A549 (cell line): ENCODE data around the gene SP2. TPM values are rescaled to one million over a fixed set of nuclear protein-coding genes. Genes with fewer than 3 reads are reported as not detected.
A peak's percentile ranks its signal among the peaks of the same experiment; 100 is the strongest.

Experiments used
- ATAC-seq, 2 experiments: fragments of 200-7000 bp in 1 of 2; fragments of >200 bp in 1 of 2; cut with Nextera tagmentation in 1 of 2; cut with Tn5 transposase in 1 of 2; 3 replicates each; pipeline versions ENCODE4 v1.8.0 to v1.9.1; 2018 to 2020; ENCODE audit warnings: mild to moderate bottlenecking in 1 of 2, moderate library complexity in 1 of 2
- CTCF ChIA-PET: fragments of 300-600 bp; sonication (Branson Sonifier 250); formaldehyde crosslinking; extraction: SDS; loops from one replicate; lab custom pipeline; 2021; ENCODE audit warnings: antibody characterized with exemption, inconsistent platforms; lab: Yijun Ruan, JAX
- POLR2A ChIA-PET: fragments of 350-600 bp; formaldehyde crosslinking; extraction: SDS; loops from one replicate; lab custom pipeline; 2021; ENCODE audit warnings: antibody characterized with exemption, inconsistent platforms; lab: Yijun Ruan, JAX
- DNase-seq, 2 experiments: peaks; one replicate each; pipeline versions ENCODE4 v3.0.0 to v3.0.0-alpha.2; 2011 to 2016; ENCODE audit warnings: low read depth in 1 of 2, low spot score in 1 of 2
- FAIRE-seq: peaks from 2 replicates; lab custom pipeline; 2011; peaks lifted over from hg19 to GRCh38; lab: Jason Lieb, UNC
- H3K27ac ChIP-seq, 2 experiments: fragments of >200 bp; sonication (Bioruptor Twin); formaldehyde crosslinking; 3 replicates each; pipeline ENCODE4 v1.5.1; 2016 to 2017
- H3K4me1 ChIP-seq: fragments of >200 bp; sonication (Bioruptor Twin); formaldehyde crosslinking; 3 replicates; pipeline ENCODE4 v1.6.1; 2016
- H3K4me2 ChIP-seq: fragments of >200 bp; sonication (Bioruptor Twin); formaldehyde crosslinking; 3 replicates; pipeline ENCODE4 v1.6.1; 2016
- H3K4me3 ChIP-seq: fragments of >200 bp; sonication (Bioruptor Twin); formaldehyde crosslinking; 3 replicates; pipeline ENCODE4 v1.5.1; 2016
- H3K9me3 ChIP-seq: fragments of >200 bp; sonication (Bioruptor Twin); formaldehyde crosslinking; 3 replicates; pipeline ENCODE4 v1.6.1; 2016
- BCL3 ChIP-seq: fragments of >200 bp; sonication (Bioruptor Twin); formaldehyde crosslinking; IDR thresholded peaks from 3 replicates; pipeline ENCODE4 v1.6.1; 2016
- CBX2 ChIP-seq: fragments of 200-600 bp; sonication (generic); IDR thresholded peaks from 2 replicates; pipeline ENCODE4 v1.6.1; 2016; ENCODE audit warnings: low read depth, mild to moderate bottlenecking, borderline replicate concordance
- CBX8 ChIP-seq: fragments of 200-600 bp; sonication (generic); IDR thresholded peaks from 2 replicates; pipeline ENCODE4 v1.6.1; 2016
- CHD2 ChIP-seq: fragments of 150-350 bp; IDR thresholded peaks from 2 replicates; pipeline ENCODE4 v1.6.1; 2014; ENCODE audit warnings: low read length; ENCODE audit not compliant: partially characterized antibody
- E2F6 ChIP-seq: IDR thresholded peaks from 2 replicates; pipeline ENCODE4 v1.6.1; 2012; ENCODE audit warnings: low read depth, borderline replicate concordance
- EHF ChIP-seq: fragments of 250-450 bp; sonication (Bioruptor Pico); IDR thresholded peaks from 2 replicates; pipeline ENCODE4 v1.5.0; 2020; ENCODE audit warnings: mild to moderate bottlenecking
- EHMT2 ChIP-seq: fragments of 200-600 bp; sonication (generic); IDR thresholded peaks from 2 replicates; pipeline ENCODE4 v1.6.1; 2016; ENCODE audit warnings: antibody characterized with exemption, low read depth, mild to moderate bottlenecking, moderate library complexity
- HDAC2 ChIP-seq: fragments of 200-600 bp; sonication (generic); IDR thresholded peaks from 2 replicates; pipeline ENCODE4 v1.6.1; 2016
- JUN ChIP-seq, 2 experiments: fragments of >200 bp; sonication (Bioruptor Twin); formaldehyde crosslinking; IDR thresholded peaks; 2 replicates in 1 of 2; 3 replicates in 1 of 2; pipeline ENCODE4 v1.6.1; 2016 to 2017
- KDM1A ChIP-seq: fragments of 200-600 bp; sonication (generic); IDR thresholded peaks from 2 replicates; pipeline ENCODE4 v1.6.1; 2016; ENCODE audit warnings: low read depth, mild to moderate bottlenecking
- MAX ChIP-seq: IDR thresholded peaks from 2 replicates; pipeline ENCODE4 v1.6.1; 2012
- MYC ChIP-seq: IDR thresholded peaks from 2 replicates; pipeline ENCODE4 v1.6.1; 2012; ENCODE audit warnings: mild to moderate bottlenecking, inconsistent platforms, low read length, improper control_type of control experiment, borderline replicate concordance
- NR3C1 ChIP-seq: fragments of >200 bp; sonication (Bioruptor Twin); formaldehyde crosslinking; IDR thresholded peaks from 3 replicates; pipeline ENCODE4 v1.6.1; 2017
- POLR2A ChIP-seq: IDR thresholded peaks from 2 replicates; pipeline ENCODE4 v1.6.1; 2012; ENCODE audit warnings: mild to moderate bottlenecking, low read length
- POLR2AphosphoS2 ChIP-seq: conservative IDR thresholded peaks from 2 replicates; pipeline ENCODE4 v1.6.1; 2012; ENCODE audit warnings: low read length, improper control_type of control experiment, inconsistent platforms
- RAD21 ChIP-seq, 2 experiments: fragments of >200 bp in 1 of 2; sonication (Bioruptor Twin) in 1 of 2; formaldehyde crosslinking in 1 of 2; IDR thresholded peaks in 1 of 2; conservative IDR thresholded peaks in 1 of 2; 2 replicates in 1 of 2; 3 replicates in 1 of 2; pipeline ENCODE4 v1.6.1; 2012 to 2018; ENCODE audit warnings: inconsistent platforms in 1 of 2
- RFX5 ChIP-seq: fragments of 450-650 bp; IDR thresholded peaks from 2 replicates; pipeline ENCODE4 v1.7.1; 2014; ENCODE audit warnings: antibody characterized with exemption, mild to moderate bottlenecking, moderate library complexity
- RNF2 ChIP-seq: fragments of 200-600 bp; sonication (generic); IDR thresholded peaks from 2 replicates; pipeline ENCODE4 v1.6.1; 2016; ENCODE audit warnings: low read depth, mild to moderate bottlenecking, antibody characterized with exemption, moderate library complexity, borderline replicate concordance
- SMC3 ChIP-seq: fragments of >200 bp; sonication (Bioruptor Twin); formaldehyde crosslinking; IDR thresholded peaks from 3 replicates; pipeline ENCODE4 v1.6.1; 2018; ENCODE audit warnings: inconsistent platforms
- SREBF2 ChIP-seq: fragments of 450-650 bp; IDR thresholded peaks from 2 replicates; pipeline ENCODE4 v1.6.1; 2014; ENCODE audit warnings: mild to moderate bottlenecking, moderate library complexity
- USF2 ChIP-seq: fragments of 450-650 bp; IDR thresholded peaks from 2 replicates; pipeline ENCODE4 v1.6.1; 2014; ENCODE audit warnings: antibody characterized with exemption
- ZC3H11A ChIP-seq: fragments of 450-650 bp; IDR thresholded peaks from 2 replicates; pipeline ENCODE4 v1.6.1; 2014; ENCODE audit warnings: antibody characterized with exemption, mild to moderate bottlenecking
- ZFP36 ChIP-seq: fragments of 450-650 bp; IDR thresholded peaks from 2 replicates; pipeline ENCODE4 v1.6.1; 2014; ENCODE audit warnings: borderline replicate concordance; ENCODE audit not compliant: partially characterized antibody
- ZSCAN20 ChIP-seq: fragments of 250-450 bp; sonication (Bioruptor Pico); IDR thresholded peaks from 2 replicates; pipeline ENCODE4 v1.8.0; 2022; ENCODE audit warnings: mild to moderate bottlenecking, moderate library complexity
- WGBS: methylation state at CpG from one replicate; pipeline ENCODE4 v1.1.6; 2017; ENCODE audit errors: missing lambda C conversion rate; 5-methylcytosine and 5-hydroxymethylcytosine counted together
- polyA plus RNA-seq, 4 experiments: library from polyadenylated mRNA; depleted of rRNA in 3 of 4; stranded (reverse); fragments of >200 nt; fragmentation: RNase III in 1 of 4; extraction: RNeasy Plus Mini Kit Qiagen cat#74134 plus additional on column Dnase treatment in 1 of 4; gene quantifications; 2 replicates in 3 of 4; 3 replicates in 1 of 4; pipeline ENCODE4 v1.2.3, GENCODE V29; 2011 to 2017

The SP2 gene
- polyA plus RNA-seq, 2 of the 4 experiments (the other 2 are of a cell fraction): 6.2 to 11.6 TPM

GRCh38 chr17:47962901-47963300, 66.9 kb downstream of the SP2 start:
- Histone ChIP-seq H3K27ac (no peak overlapping the region), H3K9me3 (no peaks in the 10 kb centered on the region), H3K4me2 (no peak overlapping the region), H3K4me3 (no peak overlapping the region), H3K4me1 (peaks cover 29% of the 10 kb centered on the region)
- ChIA-PET CTCF (interaction anchor here (23.8 to 38.7 kb wide), 3 partner anchors 9 to 53 kb away, joined by 513 to 1426 read pairs (median 1426); partner anchors contain the start of genes CDK5RAP3, PNPO and PRR15L), POLR2A (no interaction called here)
- no peak for ATAC-seq
- TF ChIP-seq POLR2A (no peak), USF2 (0 out of 2 replicates have a peak, but pooled peaks have one; percentile 51)
- WGBS: 92% methylated on average over 3 of the region's 3 CpGs
- no peak for FAIRE-seq
- no peak for DNase-seq

- ATAC-seq (no peak), DNase-seq (no peak), FAIRE-seq (no peak)
- Histone ChIP-seq H3K4me1 (peaks cover 39% of the 10 kb centered on the region), H3K9me3 (no peaks in the 10 kb centered on the region), H3K27ac (peak overlapping the region in 1 of 2 experiments; percentile 69; a peak in 1 of 6 replicates), H3K4me3 (no peak overlapping the region), H3K4me2 (no peak overlapping the region)
- POLR2A ChIA-PET: no interaction called here
- CTCF ChIA-PET: interaction anchor here (0.6 to 38.7 kb wide), 5 partner anchors 14 to 1062 kb away, joined by 3 to 1426 read pairs (median 4); partner anchors contain the start of genes PNPO and PRR15L
- TF ChIP-seq HDAC2 (no peak), SREBF2 (no peak), CBX2 (no peak), EHF (no peak), ZSCAN20 (no peak), RNF2 (no peak), ZC3H11A (no peak), NR3C1 (no peak), MYC (no peak), POLR2AphosphoS2 (no peak), RAD21 (conservative IDR thresholded peaks at IDR 0.05 in 1 of 2, IDR thresholded peaks at IDR 0.05 in 1 of 2) (no peak), KDM1A (no peak), USF2 (no peak), CHD2 (no peak), ZFP36 (no peak), BCL3 (no peak)
- WGBS: 92% methylated on average over 5 of the region's 5 CpGs
Measured at GRCh38 chr17:47964856-47965255, 68.8 kb downstream of the SP2 start.

- no peak for TF ChIP-seq SMC3
- TF ChIP-seq MAX: no peak
- no peak for TF ChIP-seq E2F6
- no peak for TF ChIP-seq CBX8
- no peak for TF ChIP-seq ZC3H11A
- TF ChIP-seq EHMT2: no peak
- no peak for TF ChIP-seq JUN (IDR thresholded peaks at IDR 0.05)
- no peak for TF ChIP-seq SREBF2
- no peak for TF ChIP-seq HDAC2
- no peak for TF ChIP-seq RFX5
- ATAC-seq (no peak), FAIRE-seq (no peak), DNase-seq (peak in 1 of 2 experiments; percentile 66)
- Histone ChIP-seq H3K4me2 (peak overlapping the region; percentile 60), H3K9me3 (no peaks in the 10 kb centered on the region), H3K4me3 (no peak overlapping the region), H3K27ac (peak overlapping the region; percentile 69 to 88), H3K4me1 (peaks cover 45% of the 10 kb centered on the region)
- CTCF ChIA-PET: interaction anchor here (0.5 to 38.7 kb wide), 4 partner anchors 15 to 1678 kb away, joined by 3 to 1426 read pairs (median 426); partner anchors contain the start of genes PNPO and PRR15L
- WGBS: 49% methylated on average over 1 of the region's 1 CpG
- POLR2A ChIA-PET: interaction anchor here (0.7 to 0.9 kb wide), 2 partner anchors 25 to 30 kb away, joined by 3 to 4 read pairs; partner anchors contain the start of gene PNPO
Measured at GRCh38 chr17:47966079-47966519, 70.1 kb downstream of the SP2 start.
